B cell (primary cell): ENCODE data around the gene FKBP6. TPM values are rescaled to one million over a fixed set of nuclear protein-coding genes. Genes with fewer than 3 reads are reported as not detected.

ENCODE experiments used
- ATAC-seq: fragments of 200-7000 bp; cut with Tn5 transposase; one replicate; pipeline ENCODE4 v1.10.0; 2021; ENCODE audit warnings: low read depth, mild to moderate bottlenecking, moderate number of reproducible peaks, moderate library complexity
- CTCF ChIA-PET: fragments of 350-600 bp; sonication (Branson Sonifier 250); formaldehyde crosslinking; loops from one replicate; lab custom pipeline; 2021; ENCODE audit warnings: antibody characterized with exemption, inconsistent platforms; lab: Charles Lee
- POLR2A ChIA-PET: fragments of 350-600 bp; sonication (Branson Sonifier 250); formaldehyde crosslinking; loops from one replicate; lab custom pipeline; 2021; ENCODE audit warnings: antibody characterized with exemption; lab: Charles Lee
- DNase-seq: peaks from one replicate; pipeline ENCODE4 v3.0.0; 2013
- H2AFZ ChIP-seq: 2 replicates; pipeline ENCODE4 v1.6.1; 2012; ENCODE audit warnings: mild to moderate bottlenecking, low read depth, low read length; ENCODE audit not compliant: insufficient read depth, poor library complexity, severe bottlenecking
- H3K27ac ChIP-seq, 2 donors: 1 replicate in 1 of 2; 2 replicates in 1 of 2; pipeline ENCODE4 v1.5.1; 2012 to 2013; ENCODE audit warnings: low read length in 2 of 2, mild to moderate bottlenecking in 2 of 2, moderate library complexity in 1 of 2
- H3K27me3 ChIP-seq, 4 experiments: fragments of 200-600 bp in 1 of 4; sonication (generic) in 1 of 4; replicated peaks in 1 of 4; 1 replicate in 2 of 4; 2 replicates in 2 of 4; pipeline versions ENCODE4 v1.6.1 to v1.7.0; 2013 to 2016; ENCODE audit warnings: low read length in 3 of 4, mild to moderate bottlenecking in 2 of 4, mixed read lengths in 1 of 4, moderate library complexity in 1 of 4; ENCODE audit not compliant: insufficient read depth in 4 of 4, control insufficient read depth in 3 of 4; ENCODE audit errors: control extremely low read depth in 1 of 4
- H3K36me3 ChIP-seq, 2 experiments: replicated peaks in 1 of 2; 1 replicate in 1 of 2; 2 replicates in 1 of 2; pipeline versions ENCODE4 v1.6.1 to v1.7.1; 2013; ENCODE audit warnings: low read length in 1 of 2; ENCODE audit not compliant: insufficient read depth in 2 of 2, control insufficient read depth in 1 of 2; ENCODE audit errors: control extremely low read depth in 1 of 2, extremely low read depth in 1 of 2
- H3K4me1 ChIP-seq, 2 donors: fragments of 200-600 bp in 1 of 2; sonication (generic) in 1 of 2; 1 replicate in 1 of 2; 2 replicates in 1 of 2; pipeline versions ENCODE4 v1.5.1 to v1.6.1; 2013 to 2017; ENCODE audit warnings: low read length in 2 of 2; ENCODE audit not compliant: control insufficient read depth in 2 of 2, insufficient read depth in 2 of 2
- H3K4me2 ChIP-seq: replicated peaks from 2 replicates; pipeline ENCODE3; 2012; ENCODE audit warnings: mild to moderate bottlenecking, low read depth, low read length; ENCODE audit not compliant: poor library complexity, severe bottlenecking
- H3K4me3 ChIP-seq, 5 experiments: fragments of 200-600 bp in 1 of 5; sonication (generic) in 1 of 5; 1 replicate in 3 of 5; 2 replicates in 2 of 5; pipeline versions ENCODE4 v1.5.1 to v1.7.0; 2011 to 2016; ENCODE audit warnings: low read length in 4 of 5, mild to moderate bottlenecking in 4 of 5, low read depth in 2 of 5, control low read depth in 1 of 5, moderate library complexity in 1 of 5; ENCODE audit not compliant: insufficient read depth in 1 of 5; ENCODE audit errors: control extremely low read depth in 1 of 5, extremely low read depth in 1 of 5
- H3K79me2 ChIP-seq: fragments of 200-600 bp; sonication (generic); one replicate; pipeline ENCODE4 v1.6.0; 2016; ENCODE audit warnings: low read length; ENCODE audit not compliant: control insufficient read depth, insufficient read depth
- H3K9ac ChIP-seq: fragments of 200-600 bp; sonication (generic); 2 replicates; pipeline ENCODE4 v1.6.1; 2017; ENCODE audit warnings: mild to moderate bottlenecking, low read length, moderate library complexity
- H3K9me3 ChIP-seq, 3 donors: one replicate each; pipeline versions ENCODE4 v1.6.1 to v1.7.1; 2013; ENCODE audit warnings: low read length in 2 of 3; ENCODE audit not compliant: control insufficient read depth in 2 of 3, insufficient read depth in 1 of 3; ENCODE audit errors: control extremely low read depth in 1 of 3
- H4K20me1 ChIP-seq: 2 replicates; pipeline ENCODE4 v1.6.0; 2012; ENCODE audit warnings: mild to moderate bottlenecking, low read length; ENCODE audit not compliant: insufficient read depth, control insufficient read depth, poor library complexity, severe bottlenecking
- H3K27ac Mint-ChIP-seq: one replicate; pipeline ENCODE4 v1.8.0; 2021; ENCODE audit warnings: mixed read lengths
- H3K27me3 Mint-ChIP-seq: one replicate; pipeline ENCODE4 v1.8.0; 2021; ENCODE audit warnings: mixed read lengths
- H3K4me1 Mint-ChIP-seq: one replicate; pipeline ENCODE4 v1.8.0; 2021; ENCODE audit warnings: mixed read lengths
- H3K4me3 Mint-ChIP-seq: one replicate; pipeline ENCODE4 v1.8.0; 2021; ENCODE audit warnings: mixed read lengths
- H3K9me3 Mint-ChIP-seq: one replicate; pipeline ENCODE4 v1.8.0; 2022; ENCODE audit warnings: mixed read lengths; ENCODE audit not compliant: insufficient read depth
- EZH2 ChIP-seq: IDR thresholded peaks from 2 replicates; pipeline ENCODE4 v1.6.1; 2012; ENCODE audit warnings: borderline replicate concordance, low read depth, mild to moderate bottlenecking, moderate library complexity, low read length; ENCODE audit not compliant: insufficient read depth, poor library complexity, severe bottlenecking
- WGBS: methylation state at CpG from one replicate; pipeline ENCODE4 v1.1.5; 2013; ENCODE audit warnings: missing lambda C conversion rate; ENCODE audit not compliant: insufficient coverage; 5-methylcytosine and 5-hydroxymethylcytosine counted together
- intact Hi-C: fragments of 100-400 bp; cut with micrococcal nuclease; formaldehyde crosslinking; loops from one replicate; pipeline ENCODE4 v1.10.0; 2022
- polyA plus RNA-seq: library from polyadenylated mRNA; depleted of rRNA; stranded (reverse); fragments of >200 nt; gene quantifications from 2 replicates; pipeline ENCODE4 v1.2.3, GENCODE V29; 2012
- total RNA-seq, 2 donors: library from RNA; stranded (reverse); fragments of 120-200 nt in 1 of 2; gene quantifications; 1 replicate in 1 of 2; 2 replicates in 1 of 2; pipeline versions ENCODE4 v1.2.3 to v1.2.4, GENCODE V29; 2013 to 2022
- TF ChIP-seq, protein P1 (sequence below): fragments of 200-600 bp; IDR thresholded peaks from one replicate; pipeline ENCODE4 v1.8.0; 2022; ENCODE audit warnings: antibody characterized with exemption, mild to moderate bottlenecking

FKBP6 gene
- total and polyA plus RNA-seq, 2 donors (not counting 1 experiment from before 2014, with no cell fraction given) = not detected

DNA sequence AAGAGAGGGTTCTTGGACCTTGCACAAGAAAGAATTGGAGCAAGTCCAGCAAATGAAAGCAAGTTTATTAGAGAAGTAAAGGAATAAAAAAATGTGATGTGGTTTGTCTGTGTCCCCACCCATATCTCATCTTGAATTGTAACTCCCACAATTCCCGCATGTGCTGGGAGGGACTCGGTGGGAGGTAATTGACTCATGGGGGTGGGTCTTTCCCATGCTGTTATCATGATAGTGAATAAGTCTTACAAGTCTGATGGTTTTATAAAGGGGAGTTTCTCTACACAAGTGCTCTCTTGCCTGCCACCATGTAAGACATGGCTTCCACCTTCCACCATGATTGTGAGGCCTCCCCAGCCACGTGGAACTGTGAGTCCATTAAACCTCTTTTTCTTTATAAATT lies 66.5 kb downstream of the FKBP6 start:
- no peak overlapping the region for H3K27ac ChIP-seq
- H3K9me3 ChIP-seq = peaks cover 0 to 16% (median 7%) of the 10 kb centered on the region in 3 donors
- no peaks in the 10 kb centered on the region for H3K79me2 ChIP-seq
- ChIA-PET POLR2A (no interaction called here), CTCF (no interaction called here)
- no peaks in the 10 kb centered on the region for H3K36me3 ChIP-seq
- H2AFZ ChIP-seq = no peak overlapping the region
- no peak overlapping the region for H3K4me3 Mint-ChIP-seq
- H4K20me1 ChIP-seq = no peaks in the 10 kb centered on the region
- H3K4me1 Mint-ChIP-seq = peaks cover 1% of the 10 kb centered on the region
- H3K27me3 ChIP-seq = peaks cover 0 to 9% (median 3%) of the 10 kb centered on the region in 4 experiments
- no peak overlapping the region for H3K9ac ChIP-seq
- peaks cover 9% of the 10 kb centered on the region for H3K27me3 Mint-ChIP-seq
- DNase-seq (no peak), ATAC-seq (no peak)
- no peak overlapping the region for H3K4me2 ChIP-seq
- intact Hi-C loops = no loop called here
- H3K4me1 ChIP-seq = no peaks in the 10 kb centered on the region
- no peaks in the 10 kb centered on the region for H3K9me3 Mint-ChIP-seq
- no CpG with 5 or more reads among the region's 3 CpGs for WGBS
- H3K27ac Mint-ChIP-seq = no peak overlapping the region
- no peak overlapping the region for H3K4me3 ChIP-seq
- TF ChIP-seq EZH2 = no peak
- TF ChIP-seq, protein P1, sequence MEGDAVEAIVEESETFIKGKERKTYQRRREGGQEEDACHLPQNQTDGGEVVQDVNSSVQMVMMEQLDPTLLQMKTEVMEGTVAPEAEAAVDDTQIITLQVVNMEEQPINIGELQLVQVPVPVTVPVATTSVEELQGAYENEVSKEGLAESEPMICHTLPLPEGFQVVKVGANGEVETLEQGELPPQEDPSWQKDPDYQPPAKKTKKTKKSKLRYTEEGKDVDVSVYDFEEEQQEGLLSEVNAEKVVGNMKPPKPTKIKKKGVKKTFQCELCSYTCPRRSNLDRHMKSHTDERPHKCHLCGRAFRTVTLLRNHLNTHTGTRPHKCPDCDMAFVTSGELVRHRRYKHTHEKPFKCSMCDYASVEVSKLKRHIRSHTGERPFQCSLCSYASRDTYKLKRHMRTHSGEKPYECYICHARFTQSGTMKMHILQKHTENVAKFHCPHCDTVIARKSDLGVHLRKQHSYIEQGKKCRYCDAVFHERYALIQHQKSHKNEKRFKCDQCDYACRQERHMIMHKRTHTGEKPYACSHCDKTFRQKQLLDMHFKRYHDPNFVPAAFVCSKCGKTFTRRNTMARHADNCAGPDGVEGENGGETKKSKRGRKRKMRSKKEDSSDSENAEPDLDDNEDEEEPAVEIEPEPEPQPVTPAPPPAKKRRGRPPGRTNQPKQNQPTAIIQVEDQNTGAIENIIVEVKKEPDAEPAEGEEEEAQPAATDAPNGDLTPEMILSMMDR = no peak

DNA sequence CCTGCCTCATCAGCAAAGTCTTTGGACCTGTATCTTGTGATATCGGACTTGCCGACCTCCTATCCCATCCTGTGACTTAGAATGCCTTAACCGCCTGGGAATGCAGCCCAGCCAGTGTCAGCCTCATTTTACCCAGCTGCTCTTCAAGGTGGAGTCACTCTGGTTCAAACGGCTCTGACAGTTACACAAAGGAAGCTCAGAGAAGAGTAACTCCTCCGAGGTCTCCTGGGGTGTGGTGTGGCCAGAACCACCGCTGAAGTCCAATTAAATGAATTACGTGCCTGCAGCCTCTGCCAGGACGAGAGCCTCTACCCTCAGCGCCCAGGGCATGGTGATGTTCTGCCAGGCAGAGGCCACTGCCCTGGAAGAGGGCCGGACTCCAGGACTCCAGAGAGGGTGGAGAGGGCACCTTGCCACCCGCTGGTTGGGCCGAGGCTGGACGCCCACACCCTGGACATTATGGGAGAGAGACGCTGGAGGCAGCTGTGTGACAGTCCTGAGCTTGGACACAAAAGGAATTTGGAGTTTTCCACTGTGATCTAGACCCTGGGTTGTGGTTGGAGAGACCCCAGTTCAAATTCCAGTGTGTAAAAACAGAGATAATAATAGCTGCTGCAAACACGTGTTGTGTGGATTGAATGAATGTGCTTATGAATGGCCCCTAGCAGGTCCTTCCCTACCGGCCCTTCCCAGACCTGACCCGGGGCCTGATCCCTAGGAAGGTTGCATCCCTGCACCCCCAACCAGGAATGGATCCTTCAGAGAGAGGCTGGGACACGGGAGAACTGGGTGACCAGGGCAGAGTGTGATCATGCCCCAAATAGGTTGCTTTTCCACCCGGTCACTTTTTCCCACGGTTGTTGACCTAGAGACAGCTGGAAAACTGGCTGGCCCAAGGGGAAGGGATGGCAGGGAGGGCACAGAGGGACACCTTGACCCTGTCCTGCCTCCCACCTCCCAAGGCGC lies 67.9 kb downstream of the FKBP6 start:
- peaks cover 0 to 6% (median 2%) of the 10 kb centered on the region in 4 experiments for H3K27me3 ChIP-seq
- ChIA-PET CTCF (no interaction called here), POLR2A (no interaction called here)
- ATAC-seq = no peak
- H4K20me1 ChIP-seq = no peaks in the 10 kb centered on the region
- no peaks in the 10 kb centered on the region for H3K4me1 ChIP-seq
- H2AFZ ChIP-seq = no peak overlapping the region
- no peak overlapping the region for H3K4me3 ChIP-seq
- Mint-ChIP-seq H3K27me3 (peaks cover 9% of the 10 kb centered on the region), H3K27ac (no peak overlapping the region), H3K4me1 (peaks cover 3% of the 10 kb centered on the region), H3K9me3 (no peaks in the 10 kb centered on the region), H3K4me3 (no peak overlapping the region)
- no peak overlapping the region for H3K27ac ChIP-seq
- no peak for DNase-seq
- peaks cover 0 to 7% (median 0%) of the 10 kb centered on the region in 3 donors for H3K9me3 ChIP-seq
- H3K36me3 ChIP-seq = no peaks in the 10 kb centered on the region
- 94% methylated on average over 18 of the region's 21 CpGs for WGBS
- TF ChIP-seq EZH2 = no peak
- TF ChIP-seq, protein P1 = no peak
- H3K79me2 ChIP-seq = no peaks in the 10 kb centered on the region
- H3K9ac ChIP-seq = no peak overlapping the region
- intact Hi-C loops = no loop called here
- H3K4me2 ChIP-seq = no peak overlapping the region
